Keratinocyte (primary cell): ENCODE results near the gene FASN.

Experiments
- CTCF ChIP-seq, 3 experiments: IDR thresholded peaks in 1 of 3; conservative IDR thresholded peaks in 1 of 3; optimal IDR thresholded peaks in 1 of 3; 2 replicates in 2 of 3; 3 replicates in 1 of 3; pipeline versions ENCODE3 to v1.5.1; 2011; ENCODE audit warnings: low read length in 3 of 3, mild to moderate bottlenecking in 3 of 3, moderate library complexity in 2 of 3, control low read depth in 1 of 3, inconsistent platforms in 1 of 3; ENCODE audit not compliant: insufficient read depth in 2 of 3; ENCODE audit errors: extremely low read depth in 1 of 3
- EZH2 ChIP-seq: IDR thresholded peaks from one replicate; pipeline ENCODE4 v1.6.1; 2012; ENCODE audit warnings: inconsistent platforms, mild to moderate bottlenecking, low read length, moderate library complexity

- no peak for TF ChIP-seq CTCF (optimal IDR thresholded peaks at IDR 0.05 in 1 of 3, IDR thresholded peaks at IDR 0.05 in 1 of 3, conservative IDR thresholded peaks at IDR 0.05 in 1 of 3; ENCODE audit: extremely low read depth in 1 of 3, insufficient read depth in 2 of 3, low read length in 3 of 3)
- TF ChIP-seq EZH2 = no peak
Observed at GRCh38 chr17:82097919-82098168, 192 bp downstream of the FASN start.
